NAMALWA (cell line): Measurements from ENCODE around the gene EIF4G3.
"Not testable (repeated sequence)": the region's sequence is repeated elsewhere in the genome, so short reads cannot be mapped to it uniquely, and the experiment has no call there.

Experiments
- DNase-seq: peaks from one replicate; pipeline ENCODE4 v3.0.0-alpha.2; 2015; ENCODE audit warnings: low spot score

EIF4G3 gene

DNA sequence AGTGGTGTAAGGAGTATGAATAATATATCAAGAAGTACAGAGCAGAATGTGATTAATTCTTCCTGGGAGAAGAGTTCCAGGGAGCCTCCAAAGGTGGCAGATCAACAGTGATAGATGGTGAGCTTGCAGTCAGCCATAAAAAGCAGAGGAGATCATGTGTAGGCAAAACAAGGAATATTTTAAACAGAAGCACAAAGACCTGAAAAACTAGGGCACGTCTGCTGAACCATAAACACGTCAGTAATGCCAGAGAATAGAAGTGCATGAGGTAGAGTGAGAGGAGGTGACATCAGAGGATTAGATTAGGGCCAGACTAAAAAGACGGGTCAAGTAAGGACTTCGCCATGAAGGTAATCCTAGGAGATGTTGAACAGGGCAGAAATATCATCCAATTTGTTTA is 151.8 kb downstream of the EIF4G3 start:
- no peak for DNase-seq

DNA sequence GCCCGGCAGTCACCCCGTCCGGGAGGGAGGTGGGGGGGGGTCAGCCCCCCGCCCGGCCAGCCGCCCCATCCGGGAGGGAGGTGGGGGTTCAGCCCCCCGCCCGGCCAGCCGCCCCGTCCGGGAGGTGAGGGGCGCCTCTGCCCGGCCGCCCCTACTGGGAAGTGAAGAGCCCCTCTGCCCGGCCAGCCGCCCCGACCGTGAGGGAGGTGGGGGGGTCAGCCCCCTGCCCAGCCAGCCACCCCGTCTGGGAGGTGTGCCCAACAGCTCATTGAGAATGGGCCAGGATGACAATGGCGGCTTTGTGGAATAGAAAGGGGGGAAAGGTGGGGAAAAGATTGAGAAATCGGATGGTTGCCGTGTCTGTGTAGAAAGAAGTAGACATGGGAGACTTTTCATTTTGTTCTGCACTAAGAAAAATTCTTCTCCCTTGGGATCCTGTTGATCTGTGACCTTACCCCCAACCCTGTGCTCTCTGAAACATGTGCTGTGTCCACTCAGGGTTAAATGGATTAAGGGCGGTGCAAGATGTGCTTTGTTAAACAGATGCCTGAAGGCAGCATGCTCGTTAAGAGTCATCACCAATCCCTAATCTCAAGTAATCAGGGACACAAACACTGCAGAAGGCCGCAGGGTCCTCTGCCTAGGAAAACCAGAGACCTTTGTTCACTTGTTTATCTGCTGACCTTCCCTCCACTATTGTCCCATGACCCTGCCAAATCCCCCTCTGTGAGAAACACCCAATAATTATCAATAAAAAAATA is 152.4 kb downstream of the EIF4G3 start:
- not testable (repeated sequence) for DNase-seq

DNA sequence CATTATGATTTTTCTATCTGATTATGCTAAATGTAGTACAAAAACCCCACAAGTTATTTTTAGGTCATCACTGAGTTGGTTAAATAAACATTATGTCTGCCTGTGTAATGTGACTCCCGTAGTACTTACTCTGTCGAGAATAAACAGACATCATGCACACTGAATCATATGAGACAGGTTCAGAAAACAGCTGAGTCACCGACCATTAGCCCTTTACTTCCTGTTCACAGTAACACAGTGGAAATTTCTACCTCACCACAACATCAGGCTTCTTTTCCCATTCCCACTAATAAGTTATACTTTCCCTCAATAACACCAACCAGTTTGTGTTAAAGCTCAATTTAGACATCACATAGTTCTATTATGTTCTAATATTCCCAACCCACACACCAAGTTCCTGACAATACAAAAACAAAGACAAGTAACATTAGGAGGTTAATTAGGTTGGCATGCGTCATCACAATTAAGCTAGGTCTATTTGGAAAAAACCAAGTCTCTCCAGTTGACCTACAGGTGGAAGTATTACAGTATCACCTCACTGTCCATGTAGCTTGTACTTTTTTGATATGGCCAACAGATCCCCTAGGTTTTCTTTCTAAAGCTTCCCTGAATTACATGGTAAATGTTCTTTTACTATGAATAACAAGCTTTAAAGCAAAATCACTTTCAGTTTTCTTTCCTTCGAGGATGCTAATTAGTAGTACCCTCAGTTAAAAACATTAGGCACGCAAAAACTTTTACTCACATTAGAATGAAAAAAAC is 154.2 kb downstream of the EIF4G3 start:
- peak; percentile 64 for DNase-seq

DNA sequence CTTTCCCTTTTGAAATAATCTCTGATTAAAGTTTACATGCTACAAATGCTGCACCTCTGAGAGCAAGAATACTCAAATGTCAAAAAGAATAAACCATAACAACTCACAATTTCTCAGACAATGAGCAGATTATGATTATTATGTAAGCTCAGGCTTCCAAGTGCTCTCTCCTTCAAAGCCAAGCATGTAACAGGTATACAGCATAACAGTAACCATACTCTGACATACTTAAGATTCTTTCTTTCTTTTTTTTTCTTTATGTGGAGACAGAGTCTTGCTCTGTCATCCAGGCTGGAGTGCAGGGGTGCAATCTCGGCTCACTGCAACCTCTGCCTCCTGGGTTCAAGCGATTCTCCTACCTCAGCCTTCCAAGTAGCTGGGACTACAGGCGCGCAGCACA is 155.4 kb downstream of the EIF4G3 start:
- DNase-seq: no peak

DNA sequence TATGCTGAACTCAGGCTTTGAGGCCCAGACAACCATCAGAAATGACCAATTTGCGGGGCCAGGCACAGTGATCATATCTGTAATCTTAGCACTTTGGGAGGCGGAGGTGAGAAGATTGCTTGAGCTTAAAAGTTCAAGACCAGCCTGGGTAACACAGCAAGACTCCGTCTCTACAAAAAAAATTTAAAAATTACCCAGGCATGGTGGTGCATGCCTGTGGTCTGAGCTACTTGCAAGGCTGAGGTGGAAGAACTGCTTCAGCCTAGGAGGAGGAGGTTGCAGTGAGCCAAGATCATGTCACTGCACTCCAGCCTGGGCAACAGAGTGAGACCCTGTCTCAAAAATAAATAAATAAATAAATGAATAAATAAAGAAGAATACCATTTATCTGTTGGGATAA is 156.5 kb downstream of the EIF4G3 start:
- no peak for DNase-seq

DNA sequence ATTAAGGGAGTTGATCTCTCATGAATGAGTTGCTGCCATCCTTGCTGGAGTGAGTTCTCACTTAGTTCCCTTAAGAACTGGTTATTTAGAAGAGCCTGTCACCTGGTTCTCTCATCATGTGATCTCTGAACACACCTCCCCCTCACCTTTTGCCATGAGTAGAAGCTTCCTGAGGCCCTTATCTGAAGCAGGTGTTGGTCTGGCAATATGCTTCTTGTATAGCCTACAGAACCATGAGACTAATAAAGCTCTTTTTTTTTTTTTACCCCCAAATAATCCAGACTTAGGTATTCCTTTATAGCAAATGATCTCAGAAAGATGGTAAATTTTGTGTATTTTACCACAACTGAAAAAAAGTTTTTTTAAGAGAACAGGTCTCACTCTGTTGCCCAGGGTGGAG is 158.0 kb downstream of the EIF4G3 start:
- DNase-seq: no peak

DNA sequence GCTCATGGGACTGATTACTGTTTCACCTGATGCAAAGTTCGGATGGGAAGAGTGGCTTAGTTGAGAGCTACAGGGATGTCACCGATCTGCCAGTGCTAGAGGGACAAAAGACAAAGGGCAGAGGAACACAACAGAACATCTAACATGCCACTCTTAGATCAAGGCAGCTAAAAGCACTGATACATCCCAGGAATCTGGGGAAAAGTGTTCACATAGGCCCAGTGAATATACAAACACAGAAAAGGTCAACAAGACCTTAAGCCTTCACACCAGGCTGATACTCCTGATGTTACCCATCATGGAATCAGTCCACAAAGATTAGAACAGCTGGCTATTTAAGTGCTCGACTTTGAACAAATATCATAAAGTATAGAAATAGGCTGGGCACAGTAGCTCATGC is 163.2 kb downstream of the EIF4G3 start:
- DNase-seq: no peak

DNA sequence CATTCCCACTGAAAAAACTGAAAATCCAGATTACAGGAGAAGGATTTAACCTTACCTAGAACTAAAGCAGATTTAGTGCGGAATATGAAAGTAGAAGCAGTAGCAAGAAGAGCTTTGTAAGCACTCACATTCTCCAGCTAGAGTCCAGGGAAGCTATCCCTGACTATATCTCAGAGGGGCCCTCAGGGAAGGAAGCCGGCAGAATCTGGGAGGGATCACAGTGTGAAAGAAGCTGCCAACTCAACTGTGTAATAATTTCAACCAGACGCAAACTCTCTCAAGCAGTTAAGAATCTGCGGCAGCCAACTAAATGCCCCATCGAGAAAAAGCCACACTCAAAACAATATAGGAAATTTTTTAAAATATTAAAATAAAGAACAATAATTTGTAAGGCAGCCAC is 163.8 kb downstream of the EIF4G3 start:
- no peak for DNase-seq

DNA sequence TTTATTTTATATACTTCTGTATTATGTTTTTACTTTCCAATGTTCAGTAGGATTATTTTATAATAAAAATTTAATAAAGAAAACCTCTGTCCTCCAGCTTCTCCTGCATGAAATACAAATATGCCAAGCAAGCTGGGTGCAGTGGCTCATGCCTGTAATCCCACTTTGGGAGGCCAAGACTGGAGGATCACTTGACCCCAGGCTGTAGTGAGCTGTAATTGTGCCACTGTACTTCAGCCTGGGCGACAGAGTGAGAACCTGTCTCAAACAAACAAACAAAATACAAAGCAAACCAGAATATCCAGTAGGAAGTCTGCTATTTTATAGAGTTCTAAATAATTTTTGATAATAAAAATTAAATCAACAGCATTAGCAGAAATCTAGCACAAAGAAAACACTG is 168.8 kb downstream of the EIF4G3 start:
- DNase-seq: no peak

DNA sequence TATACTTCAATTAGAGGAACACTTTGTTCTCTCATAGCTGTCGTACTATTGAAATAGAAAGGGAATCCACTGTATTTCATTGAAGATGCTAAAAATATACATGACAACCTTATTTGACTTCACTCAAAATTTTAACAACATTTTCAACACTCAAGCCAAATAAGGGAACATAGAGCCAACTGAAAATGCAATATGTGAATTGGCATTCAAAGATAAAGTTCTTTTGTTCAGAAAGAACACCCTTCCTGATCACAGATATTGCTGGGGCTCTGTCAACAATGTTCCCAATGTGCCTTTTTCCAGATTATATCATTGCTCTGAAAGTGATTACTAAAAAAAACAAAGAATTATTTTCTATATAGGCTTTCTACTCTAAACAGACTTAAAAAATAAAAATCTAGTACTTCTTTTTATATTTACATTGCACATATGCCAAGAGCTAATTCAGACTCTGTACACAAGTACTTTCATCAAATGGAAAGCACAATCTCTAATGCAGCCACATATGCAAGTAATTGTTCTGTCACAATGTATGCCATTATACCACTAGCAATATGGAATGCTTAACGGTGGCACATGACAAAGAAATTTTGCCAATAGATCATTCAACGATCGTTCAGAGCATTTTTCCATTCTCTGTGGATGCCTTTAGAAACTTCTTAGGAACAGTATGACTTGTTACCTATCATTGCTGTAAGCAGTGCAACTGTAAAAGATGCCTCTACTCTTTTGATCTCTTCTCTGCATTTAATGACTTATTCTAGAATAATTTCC is 171.0 kb downstream of the EIF4G3 start:
- DNase-seq: no peak

DNA sequence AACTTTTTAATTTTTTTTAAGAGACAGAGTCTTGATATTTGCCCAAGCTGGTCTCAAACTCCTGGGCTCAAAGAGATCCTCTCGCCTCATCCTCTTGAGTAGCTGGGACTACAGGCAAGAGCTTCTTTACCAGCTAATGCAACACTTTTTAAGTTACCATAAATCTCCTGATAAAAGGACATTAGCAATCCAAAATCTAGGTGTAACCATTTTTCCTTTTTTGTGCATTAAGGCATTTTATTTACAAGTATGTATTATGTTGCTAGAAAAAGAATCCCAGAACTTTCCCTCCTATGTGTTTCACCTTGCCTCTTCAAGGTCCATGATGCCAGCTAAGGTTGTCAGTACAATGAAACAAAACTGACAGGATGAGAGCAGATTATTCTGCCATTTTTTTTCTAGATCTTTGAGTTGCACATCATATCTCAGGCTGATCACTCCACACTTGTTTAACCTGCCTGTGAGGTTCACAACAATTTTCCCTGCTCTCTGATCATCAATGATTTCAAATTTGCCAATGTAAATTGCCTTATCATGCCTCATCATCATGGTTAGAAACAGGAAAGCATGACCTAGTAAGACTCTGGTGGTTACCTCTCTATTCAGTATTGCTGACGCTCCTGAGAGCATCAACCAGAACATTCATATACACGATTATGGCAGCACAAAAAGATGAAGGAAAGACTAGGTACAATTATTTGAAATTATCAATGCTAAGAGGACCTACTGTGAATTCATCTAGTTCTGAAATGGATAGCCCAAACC is 173.2 kb downstream of the EIF4G3 start:
- DNase-seq: no peak

DNA sequence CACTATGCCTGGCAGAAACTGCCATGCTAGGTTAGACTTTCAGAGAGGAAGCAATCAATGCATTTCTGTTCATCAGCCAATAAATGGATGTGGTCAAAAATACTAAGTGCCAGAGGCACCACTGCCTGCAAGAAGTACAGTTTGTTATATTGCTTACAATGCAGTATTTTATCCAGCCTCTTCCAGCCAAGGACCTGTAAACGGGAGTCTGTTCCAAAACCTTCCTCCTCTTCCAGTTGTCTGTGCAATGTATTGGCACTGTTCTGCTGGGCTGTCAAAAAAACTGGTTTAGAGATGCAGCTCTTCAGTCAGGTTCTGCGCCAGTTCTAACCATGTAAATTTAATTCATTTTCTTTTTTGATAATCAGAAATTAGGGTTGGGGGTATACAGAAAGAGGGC is 175.7 kb downstream of the EIF4G3 start:
- no peak for DNase-seq

DNA sequence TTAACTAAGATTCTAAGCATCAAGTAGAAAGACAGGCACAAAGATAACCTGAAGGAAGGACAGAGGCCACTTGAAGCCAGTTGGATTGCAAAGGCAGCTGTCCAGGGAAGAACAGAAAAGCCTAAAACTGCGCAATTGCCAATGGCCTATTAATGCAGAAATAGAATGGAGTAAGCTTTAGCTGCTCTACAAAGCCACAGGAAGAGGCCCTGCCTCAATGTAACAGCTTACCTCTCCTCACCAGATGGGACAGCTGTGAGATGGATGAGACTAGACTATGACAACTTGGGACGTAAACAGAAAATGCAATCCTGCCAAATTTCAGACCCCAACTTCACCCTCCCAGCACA is 176.5 kb downstream of the EIF4G3 start:
- DNase-seq: no peak

DNA sequence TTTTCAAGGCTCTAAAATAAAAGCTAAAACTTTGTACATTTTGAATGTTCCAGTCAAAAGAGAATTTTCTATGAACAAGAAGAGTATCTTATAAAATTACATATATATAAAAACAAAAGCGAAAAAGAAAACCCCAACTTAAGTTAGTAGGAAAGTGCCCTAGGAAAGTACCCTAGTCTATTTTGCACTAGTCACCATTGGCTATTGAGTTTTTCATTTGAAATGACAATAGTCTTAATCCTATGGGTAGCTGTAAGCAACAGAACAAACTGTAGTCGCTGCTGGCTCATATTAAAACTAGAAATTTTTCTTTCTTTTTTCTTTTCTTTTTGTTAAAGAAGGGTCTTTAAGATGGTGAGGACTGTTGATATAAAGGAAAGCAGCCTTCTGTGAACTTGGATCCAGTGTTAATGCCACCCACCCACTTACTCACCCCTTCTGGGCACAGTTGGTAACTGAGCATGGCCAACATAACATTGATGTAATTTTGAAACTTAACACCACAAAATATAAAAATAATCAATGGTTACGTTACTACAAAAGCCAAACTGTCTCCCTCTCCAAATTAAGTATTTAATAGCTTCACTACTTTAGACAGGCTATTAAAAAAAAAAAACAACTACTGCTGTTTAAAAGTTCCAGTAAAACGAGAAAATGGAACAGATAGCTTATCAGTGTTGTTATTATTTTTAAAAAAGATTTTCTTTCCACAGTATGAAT is 177.0 kb downstream of the EIF4G3 start:
- DNase-seq: no peak

DNA sequence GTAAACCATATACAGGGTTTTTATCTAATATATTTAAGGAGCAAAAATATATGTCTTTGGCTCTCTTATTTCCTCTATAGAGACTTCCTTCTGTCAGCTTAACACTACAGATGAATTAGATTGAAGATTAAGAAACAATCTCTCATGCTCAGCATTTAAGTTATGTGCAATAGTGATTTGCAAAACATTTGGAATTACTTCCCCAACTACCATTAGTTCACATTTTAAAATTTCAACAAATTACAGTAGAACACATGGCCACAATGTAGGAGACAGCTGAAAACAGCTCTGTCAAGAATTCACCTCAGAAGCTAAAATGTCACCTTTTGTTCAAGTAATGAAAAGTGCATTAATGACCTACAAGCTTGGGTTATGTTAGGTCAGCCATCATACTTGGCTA is 177.9 kb downstream of the EIF4G3 start:
- no peak for DNase-seq

DNA sequence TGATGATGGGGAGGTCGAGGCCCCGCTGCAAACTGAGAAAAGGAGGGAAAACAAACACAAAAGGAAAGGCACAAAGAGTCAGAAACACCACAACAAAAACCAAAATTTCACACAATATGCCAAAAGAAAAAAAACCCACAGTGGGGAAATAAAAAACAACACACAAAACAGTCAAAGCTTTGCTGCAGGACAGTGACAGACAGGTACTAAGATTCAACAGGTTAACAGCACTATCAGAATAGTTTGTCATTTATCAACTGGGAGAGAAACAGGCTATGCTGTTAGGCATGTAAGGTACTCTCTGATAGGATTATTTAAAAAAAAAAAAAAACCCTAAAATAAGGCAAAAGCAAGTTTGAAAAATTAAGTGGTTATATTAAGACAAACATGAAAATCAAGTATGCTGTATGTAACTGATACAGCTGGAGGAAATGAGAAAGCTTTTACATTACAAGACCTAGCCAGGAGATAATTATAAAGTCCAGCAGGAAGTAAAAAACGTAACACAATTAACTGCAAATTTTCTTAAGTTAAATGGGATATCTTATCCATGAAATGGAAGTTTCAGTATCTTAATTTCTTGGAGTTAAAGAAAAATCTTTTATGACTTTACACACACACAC is 179.0 kb downstream of the EIF4G3 start:
- no peak for DNase-seq

DNA sequence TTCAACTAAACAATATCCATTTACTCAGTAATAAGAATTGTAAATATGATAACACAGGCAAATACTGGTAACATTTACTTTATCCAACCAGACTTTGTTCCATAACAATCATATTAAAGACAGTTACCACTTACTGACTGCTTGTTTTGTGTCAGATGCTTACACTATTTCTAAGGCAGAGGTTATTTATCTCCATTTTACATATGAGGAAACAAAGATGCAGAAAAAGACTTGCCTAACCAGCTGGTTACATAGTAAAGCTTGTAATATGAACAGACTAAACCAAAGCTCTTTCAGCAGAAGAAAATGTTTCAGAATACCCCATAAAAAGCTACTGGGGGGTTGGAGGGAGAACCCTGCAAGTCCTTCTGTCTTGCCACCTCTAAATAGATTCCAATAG is 180.1 kb downstream of the EIF4G3 start:
- no peak for DNase-seq

DNA sequence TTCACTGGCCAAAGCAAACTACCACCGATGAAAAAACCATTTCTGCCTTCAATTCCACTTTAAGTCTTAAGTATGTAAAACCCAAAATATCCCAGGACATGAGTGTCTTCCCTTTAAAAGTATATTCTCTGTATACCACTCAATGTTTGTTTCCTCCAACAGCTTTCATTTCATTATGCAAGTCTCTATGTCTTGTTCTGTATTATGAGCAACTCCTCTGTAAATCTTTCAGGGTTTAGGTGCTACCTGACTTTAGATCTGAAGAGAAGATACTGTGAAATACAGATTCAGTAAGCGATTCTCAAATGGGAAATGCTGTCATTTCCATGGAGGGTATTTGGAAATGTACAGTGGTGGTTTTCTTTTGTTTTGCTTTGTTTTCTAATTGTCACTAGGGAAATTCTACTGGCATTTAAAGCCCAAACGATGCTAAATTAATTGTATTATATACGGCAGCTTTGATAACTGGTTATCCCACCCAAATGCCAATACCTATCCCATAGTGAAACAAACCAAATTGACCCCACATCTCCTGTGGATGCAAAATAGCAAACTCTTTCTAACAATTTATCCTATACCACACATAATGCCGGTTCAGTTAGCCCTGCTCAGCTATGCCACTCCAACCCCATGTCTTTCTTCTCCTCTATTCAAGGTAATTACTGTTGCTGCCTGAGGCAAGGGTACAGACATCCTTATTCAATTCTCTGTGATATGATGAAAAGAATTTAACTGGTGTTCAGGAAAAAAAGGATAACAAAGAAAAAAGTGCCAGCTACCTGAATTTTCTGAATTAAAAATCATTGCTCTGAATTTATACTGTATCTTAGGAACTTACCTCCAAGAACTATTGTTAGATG is 182.8 kb downstream of the EIF4G3 start:
- DNase-seq: no peak

DNA sequence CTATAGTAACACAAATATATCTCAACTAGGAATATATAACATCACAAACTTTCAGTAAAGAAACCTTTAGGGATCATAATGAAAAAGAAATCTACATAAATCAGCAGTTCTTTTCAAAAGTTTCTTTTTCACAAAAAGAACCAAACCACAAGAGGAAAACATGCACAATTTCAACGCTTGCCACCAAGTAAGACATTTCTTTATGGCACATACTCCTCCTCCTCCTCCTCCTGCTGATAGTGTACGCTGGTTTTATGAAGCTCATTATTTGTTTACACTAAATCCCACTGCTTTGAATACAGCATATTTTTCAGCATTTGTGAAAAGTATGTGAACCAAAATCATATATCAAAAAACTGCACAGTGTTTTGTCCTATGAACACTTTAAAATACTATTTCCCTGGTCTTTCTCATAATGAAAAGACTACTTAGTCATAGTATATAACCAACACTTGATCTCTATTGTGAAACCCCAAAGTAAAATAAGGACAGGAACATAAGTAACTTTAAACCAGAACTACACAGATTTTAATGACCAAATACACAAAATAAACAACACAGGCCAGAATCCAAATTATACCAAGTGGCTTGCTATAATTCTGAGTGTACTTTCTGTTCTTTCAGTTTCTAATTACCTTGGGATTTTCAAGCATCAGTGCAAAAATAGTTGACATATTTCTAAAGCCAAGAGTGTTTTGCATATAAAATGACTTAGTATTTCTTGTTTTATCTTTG is 184.2 kb downstream of the EIF4G3 start:
- no peak for DNase-seq
